PFSK-1 (cell line): Measurements from ENCODE around the gene SMG6.

Source experiments
- POLR2AphosphoS5 ChIP-seq: IDR thresholded peaks from 2 replicates; pipeline ENCODE4 v1.6.1; 2012; ENCODE audit warnings: low read depth, mild to moderate bottlenecking, control low read depth, low read length, moderate library complexity
- REST ChIP-seq, 2 experiments: IDR thresholded peaks; 2 replicates each; pipeline versions ENCODE4 v1.6.1 to v1.8.0; 2011 to 2012; ENCODE audit warnings: low read depth in 2 of 2, low read length in 2 of 2, control low read depth in 1 of 2, inconsistent platforms in 1 of 2, mild to moderate bottlenecking in 1 of 2, moderate library complexity in 1 of 2; ENCODE audit not compliant: insufficient read depth in 1 of 2
- SIN3A ChIP-seq: IDR thresholded peaks from 2 replicates; pipeline ENCODE4 v1.6.1; 2012; ENCODE audit warnings: mild to moderate bottlenecking, low read length, moderate library complexity, borderline replicate concordance; ENCODE audit not compliant: insufficient read depth

- TF ChIP-seq POLR2AphosphoS5: no peak
- TF ChIP-seq REST (IDR thresholded peaks at IDR 0.05; ENCODE audit: insufficient read depth in 1 of 2, low read depth in 2 of 2, low read length in 2 of 2): no peak
- no peak for TF ChIP-seq SIN3A
Measured at GRCh38 chr17:2274414-2274813, 29.2 kb downstream of the SMG6 start.
